T follicular helper cell (primary cell): ENCODE data around the gene EFS.
"Not testable (repeated sequence)": the region's sequence is repeated elsewhere in the genome, so short reads cannot be mapped to it uniquely, and the experiment has no call there.

Source experiments
- DNase-seq: peaks from one replicate; pipeline ENCODE4 v3.0.0-alpha.2; 2020; ENCODE audit warnings: low read depth
- total RNA-seq, 2 experiments: gene quantifications; one replicate each; lab custom pipeline; 2026; lab: John Stamatoyannopoulos, UW

Gene EFS
- total RNA-seq: 0 reads per million in 2 experiments

- no peak for DNase-seq
Observed at GRCh38 chr14:23365036-23365731, at the start of gene EFS. Gene EFS (minus strand): TSS chr14:23365172. CDS start chr14:23365025, 147 bp downstream.

- DNase-seq: no peak
Observed at GRCh38 chr14:23414254-23414653, 49.3 kb upstream of the EFS start.

- DNase-seq: no peak
Observed at GRCh38 chr14:23413681-23414080, 48.7 kb upstream of the EFS start.

DNA sequence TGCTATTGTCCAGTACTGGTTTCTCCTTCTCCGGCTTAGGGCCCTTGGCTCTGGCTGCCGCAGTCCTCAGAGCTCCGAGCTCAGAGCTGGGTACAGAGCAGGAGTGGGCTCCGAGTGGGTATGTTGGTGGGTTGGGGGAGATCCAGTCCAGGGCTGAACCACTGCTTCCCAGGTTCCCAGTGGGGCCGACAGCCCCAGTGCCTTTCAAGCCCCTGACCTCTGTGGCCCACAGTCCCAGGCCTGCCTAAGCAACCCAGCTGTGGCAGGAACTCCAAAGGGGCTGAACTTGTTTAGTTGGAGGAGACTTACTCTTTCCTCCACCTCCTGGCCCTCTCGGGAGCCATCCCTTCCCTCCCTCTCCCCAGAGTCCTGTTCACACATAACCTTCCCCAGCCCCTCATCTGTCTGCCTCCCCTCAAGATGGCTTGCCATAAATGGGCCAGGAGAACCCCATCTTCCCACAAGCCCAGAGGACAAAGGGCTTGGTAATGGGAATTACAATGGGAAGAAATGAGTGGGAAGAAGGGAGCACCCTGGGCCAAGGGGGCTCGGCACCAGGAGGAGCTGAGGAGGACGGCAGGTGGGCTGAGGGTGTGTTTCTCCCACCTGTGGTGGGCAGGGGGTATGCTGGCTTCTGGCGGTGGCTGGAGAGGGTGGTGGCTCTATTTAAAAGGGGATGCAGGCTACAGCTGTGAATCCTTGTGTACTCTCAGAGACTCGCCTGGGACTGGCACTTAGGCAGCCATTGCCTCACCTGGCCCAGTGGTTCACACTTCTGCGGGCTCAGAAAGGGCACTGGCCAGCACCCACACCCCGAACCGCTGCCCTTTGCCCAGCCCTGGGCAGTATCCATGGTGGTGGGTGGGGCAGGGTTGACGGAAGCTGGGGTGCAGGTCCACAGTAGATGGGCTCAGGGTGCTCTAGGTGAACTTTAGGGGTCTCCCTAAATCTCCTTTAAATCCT, 46.9 kb upstream of the EFS start:
- DNase-seq: no peak

DNA sequence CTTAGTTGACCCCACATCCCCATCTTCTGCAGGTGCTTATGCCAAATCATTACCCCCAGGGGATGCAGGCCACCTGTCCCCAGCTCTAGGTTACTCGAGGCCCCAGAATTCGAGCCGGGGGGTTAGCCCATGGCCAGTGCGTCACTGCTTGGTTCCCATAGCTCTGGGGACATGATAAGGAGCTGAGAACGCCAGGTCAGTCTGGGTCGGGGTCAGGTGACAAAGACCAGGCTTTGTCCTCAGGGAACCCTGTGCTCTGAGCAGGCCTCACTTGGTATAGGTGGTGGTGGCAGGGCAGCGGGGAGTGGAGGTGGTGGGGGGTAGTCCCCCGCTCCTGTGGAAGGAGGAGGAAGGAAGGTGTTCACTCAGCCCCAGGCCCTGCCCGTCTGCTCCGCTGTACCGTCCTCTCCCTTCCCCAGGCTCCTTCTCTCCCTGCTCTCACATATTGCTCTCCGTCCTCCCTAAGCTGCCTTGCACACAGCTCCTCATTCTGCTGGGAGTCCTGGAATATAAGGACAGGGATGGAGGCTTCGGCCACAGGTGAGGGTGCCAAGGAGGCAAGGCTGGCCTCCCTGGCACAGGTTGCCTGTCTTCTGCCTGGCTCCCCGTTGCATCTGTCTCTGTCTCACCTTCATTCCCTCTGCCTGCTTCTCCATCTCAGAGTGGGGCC, 45.1 kb upstream of the EFS start:
- no peak for DNase-seq

DNA sequence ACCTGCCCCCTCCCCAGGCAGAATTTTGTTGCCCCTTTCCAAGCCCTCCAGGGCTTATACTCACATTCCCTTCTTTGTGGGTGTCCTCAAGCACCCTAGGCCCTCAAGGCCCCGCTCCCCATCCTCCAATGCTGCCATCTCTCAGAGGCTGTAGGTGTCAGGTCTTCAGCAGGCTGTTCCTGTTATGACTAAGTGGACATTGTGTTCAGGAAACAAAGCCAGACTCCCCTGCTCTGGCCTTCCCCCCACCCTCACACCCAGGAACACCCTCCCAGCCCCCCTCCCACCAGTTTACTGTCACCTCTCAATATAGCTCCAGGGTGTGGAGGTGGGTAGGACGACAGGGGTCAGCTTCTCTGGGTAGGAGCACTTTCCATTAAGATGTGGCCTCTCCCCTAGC, 44.5 kb upstream of the EFS start:
- no peak for DNase-seq

GRCh38 chr14:23408307-23408630, 43.3 kb upstream of the EFS start:
- no peak for DNase-seq

GRCh38 chr14:23407516-23408306, 42.7 kb upstream of the EFS start, which contains the start of gene MYH6:
Gene MYH6 (minus strand): TSS chr14:23408273. CDS start chr14:23407223, 1,050 bp downstream.
- DNase-seq: no peak

DNA sequence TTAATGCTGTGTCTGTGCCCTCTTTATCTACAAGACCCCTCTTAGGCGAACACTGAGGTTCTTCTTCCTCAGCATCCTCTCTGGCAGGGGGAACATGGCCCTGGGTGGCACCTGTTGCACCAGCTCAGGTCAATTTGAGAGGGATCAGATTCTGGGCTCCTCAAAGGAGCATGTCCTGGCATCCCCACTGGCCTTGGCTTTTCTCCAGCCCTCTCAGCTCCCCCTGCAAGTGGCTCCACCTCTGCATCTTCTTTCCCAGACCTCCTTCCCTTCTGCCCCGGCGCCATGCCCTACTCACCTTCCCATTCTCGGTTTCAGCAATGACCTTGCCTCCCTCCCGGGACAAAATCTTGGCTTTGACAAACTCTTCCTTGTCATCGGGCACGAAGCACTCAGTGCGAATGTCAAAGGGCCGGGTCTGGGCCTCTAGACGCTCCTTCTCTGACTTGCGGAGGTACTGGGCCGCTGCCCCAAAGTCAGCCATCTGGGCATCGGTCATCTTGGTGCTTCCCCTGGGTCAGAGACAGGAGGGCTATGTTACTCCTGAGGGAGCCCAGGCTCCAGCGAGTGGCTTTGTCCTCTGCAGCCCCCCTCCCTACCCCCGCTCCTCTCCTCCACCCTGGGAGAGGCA, 41.9 kb upstream of the EFS start:
- DNase-seq: no peak

- DNase-seq: no peak
Observed at GRCh38 chr14:23406244-23406643, 41.3 kb upstream of the EFS start.

GRCh38 chr14:23405516-23406025, 40.6 kb upstream of the EFS start:
- no peak for DNase-seq

GRCh38 chr14:23405096-23405495, 40.1 kb upstream of the EFS start:
- DNase-seq: no peak

GRCh38 chr14:23404331-23404900, 39.4 kb upstream of the EFS start:
- DNase-seq: no peak

GRCh38 chr14:23403908-23404307, 38.9 kb upstream of the EFS start:
- no peak for DNase-seq

- DNase-seq: no peak
Observed at GRCh38 chr14:23403139-23403438, 38.1 kb upstream of the EFS start.

- DNase-seq: no peak
Observed at GRCh38 chr14:23402296-23403138, 37.5 kb upstream of the EFS start.

DNA sequence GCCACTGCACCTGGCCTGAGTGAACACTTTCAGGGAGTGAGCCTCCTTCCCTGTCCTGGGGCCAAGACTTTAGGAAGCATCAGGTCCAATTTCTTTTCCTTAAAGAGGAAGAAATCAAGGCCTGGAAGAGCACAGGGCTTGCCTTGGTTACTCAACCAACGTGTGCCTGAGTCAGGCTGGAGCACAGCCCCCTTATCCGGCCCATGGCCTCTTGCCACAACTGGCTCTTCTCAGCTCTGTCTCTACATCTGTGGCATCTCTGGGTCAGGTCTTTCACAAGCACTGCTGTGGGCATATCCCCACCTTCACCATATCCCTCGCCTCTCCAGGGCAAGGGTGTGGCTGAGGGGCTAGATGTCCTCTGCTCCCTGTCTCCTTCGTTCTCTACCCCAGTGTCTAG, 36.3 kb upstream of the EFS start:
- DNase-seq: no peak

- DNase-seq: not testable (repeated sequence)
Observed at GRCh38 chr14:23400496-23401149, 35.7 kb upstream of the EFS start.

GRCh38 chr14:23399591-23399990, 34.6 kb upstream of the EFS start:
- DNase-seq: no peak
